SK-N-SH treated with all-trans-retinoic acid at 6 μM for 48 hours (cell line): ENCODE results near the gene RPL28.

Experiments
- ATAC-seq: fragments of 200-7000 bp; cut with Tn5 transposase; 3 replicates; pipeline ENCODE4 v1.9.1; 2020; ENCODE audit warnings: mild to moderate bottlenecking, moderate library complexity
- ARNTL ChIP-seq: fragments of 450-650 bp; formaldehyde crosslinking; IDR thresholded peaks from 2 replicates; pipeline ENCODE4 v1.5.0; 2020; ENCODE audit warnings: low read depth, mild to moderate bottlenecking, moderate library complexity, borderline replicate concordance
- BACH2 ChIP-seq: fragments of 250-450 bp; sonication (Bioruptor Pico); IDR thresholded peaks from 2 replicates; pipeline ENCODE4 v1.9.0; 2021; ENCODE audit warnings: mild to moderate bottlenecking, borderline replicate concordance
- CREB5 ChIP-seq: fragments of 250-450 bp; sonication (Bioruptor Pico); IDR thresholded peaks from 2 replicates; pipeline ENCODE4 v1.5.1; 2020; ENCODE audit warnings: low read depth, mild to moderate bottlenecking, moderate library complexity
- CSDC2 ChIP-seq: fragments of 250-450 bp; sonication (Bioruptor Pico); IDR thresholded peaks from 2 replicates; pipeline ENCODE4 v1.5.0; 2020; ENCODE audit warnings: mild to moderate bottlenecking, moderate library complexity
- CSRNP3 ChIP-seq: fragments of 250-450 bp; sonication (Bioruptor Pico); IDR thresholded peaks from 2 replicates; pipeline ENCODE4 v1.5.1; 2021; ENCODE audit warnings: mild to moderate bottlenecking, moderate library complexity
- ESRRG ChIP-seq: fragments of 250-450 bp; sonication (Bioruptor Pico); IDR thresholded peaks from 2 replicates; pipeline ENCODE4 v1.6.1; 2021; ENCODE audit warnings: mild to moderate bottlenecking
- GLIS3 ChIP-seq: fragments of 250-450 bp; sonication (Bioruptor Pico); IDR thresholded peaks from 2 replicates; pipeline ENCODE4 v1.5.0; 2020; ENCODE audit warnings: mild to moderate bottlenecking, moderate library complexity
- ISL1 ChIP-seq: fragments of 250-450 bp; sonication (Bioruptor Pico); IDR thresholded peaks from 2 replicates; pipeline ENCODE4 v2.1.2; 2022; ENCODE audit warnings: mild to moderate bottlenecking, moderate library complexity
- OSR1 ChIP-seq: fragments of 250-450 bp; sonication (Bioruptor Pico); IDR thresholded peaks from 2 replicates; pipeline ENCODE4 v1.8.0; 2022; ENCODE audit warnings: moderate library complexity, mild to moderate bottlenecking, inconsistent platforms
- PATZ1 ChIP-seq: fragments of 250-450 bp; sonication (Bioruptor Pico); IDR thresholded peaks from 2 replicates; pipeline ENCODE4 v1.8.0; 2020; ENCODE audit warnings: mild to moderate bottlenecking, moderate library complexity, borderline replicate concordance
- POU6F1 ChIP-seq: fragments of 250-450 bp; sonication (Bioruptor Pico); IDR thresholded peaks from 2 replicates; pipeline ENCODE4 v1.8.0; 2021; ENCODE audit warnings: low read depth, mild to moderate bottlenecking, moderate library complexity, borderline replicate concordance
- PPARA ChIP-seq: fragments of 250-450 bp; sonication (Bioruptor Pico); IDR thresholded peaks from 2 replicates; pipeline ENCODE4 v1.5.0; 2020; ENCODE audit warnings: mild to moderate bottlenecking, borderline replicate concordance
- RARB ChIP-seq: fragments of 250-450 bp; sonication (Bioruptor Pico); IDR thresholded peaks from 2 replicates; pipeline ENCODE4 v1.8.0; 2021; ENCODE audit warnings: mild to moderate bottlenecking, moderate library complexity
- SNAI2 ChIP-seq: fragments of 250-450 bp; sonication (Bioruptor Pico); IDR thresholded peaks from 2 replicates; pipeline ENCODE4 v1.5.0; 2020; ENCODE audit warnings: mild to moderate bottlenecking, moderate library complexity
- TCF4 ChIP-seq: fragments of 250-450 bp; sonication (Bioruptor Pico); IDR thresholded peaks from 2 replicates; pipeline ENCODE4 v1.8.0; 2021; ENCODE audit warnings: mild to moderate bottlenecking, moderate library complexity, borderline replicate concordance
- TOX ChIP-seq: fragments of 250-450 bp; sonication (Bioruptor Pico); IDR thresholded peaks from 2 replicates; pipeline ENCODE4 v1.8.0; 2021; ENCODE audit warnings: mild to moderate bottlenecking, moderate library complexity, borderline replicate concordance
- TSHZ2 ChIP-seq: fragments of 250-450 bp; sonication (Bioruptor Pico); IDR thresholded peaks from 2 replicates; pipeline ENCODE4 v1.5.0; 2020; ENCODE audit warnings: mild to moderate bottlenecking, moderate library complexity
- ZC3H10 ChIP-seq: fragments of 250-450 bp; sonication (Bioruptor Pico); IDR thresholded peaks from 2 replicates; pipeline ENCODE4 v1.5.1; 2021; ENCODE audit warnings: mild to moderate bottlenecking, moderate library complexity
- ZFP3 ChIP-seq: fragments of 250-450 bp; sonication (Bioruptor Pico); IDR thresholded peaks from 2 replicates; pipeline ENCODE4 v1.5.0; 2020; ENCODE audit warnings: mild to moderate bottlenecking, moderate library complexity
- ZFP30 ChIP-seq: fragments of 450-650 bp; formaldehyde crosslinking; IDR thresholded peaks from 2 replicates; pipeline ENCODE4 v1.5.0; 2022; ENCODE audit warnings: mild to moderate bottlenecking, moderate library complexity
- ZNF565 ChIP-seq: fragments of 450-650 bp; formaldehyde crosslinking; conservative IDR thresholded peaks from 2 replicates; pipeline ENCODE4 v1.5.0; 2020; ENCODE audit warnings: low read depth, mild to moderate bottlenecking, moderate library complexity
- ZNF70 ChIP-seq: fragments of 450-650 bp; formaldehyde crosslinking; IDR thresholded peaks from 2 replicates; pipeline ENCODE4 v1.5.0; 2020; ENCODE audit warnings: mild to moderate bottlenecking, moderate library complexity

Gene RPL28

GRCh38 chr19:55362174-55362989 is 23.4 kb upstream of the RPL28 start:
- no peak for ATAC-seq
- TF ChIP-seq CSDC2 (CRISPR knock-in tag): no peak
- no peak for TF ChIP-seq SNAI2 (CRISPR knock-in tag)
- no peak for TF ChIP-seq CREB5 (CRISPR knock-in tag)
- TF ChIP-seq ZNF565 (CRISPR knock-in tag): no peak
- TF ChIP-seq TOX (CRISPR knock-in tag): no peak
- no peak for TF ChIP-seq BACH2 (CRISPR knock-in tag)
- no peak for TF ChIP-seq ZFP3 (CRISPR knock-in tag)
- no peak for TF ChIP-seq OSR1 (CRISPR knock-in tag)
- TF ChIP-seq ZFP30: no peak
- TF ChIP-seq PPARA (CRISPR knock-in tag): no peak
- no peak for TF ChIP-seq ESRRG (CRISPR knock-in tag)
- no peak for TF ChIP-seq TCF4 (CRISPR knock-in tag)
- TF ChIP-seq TSHZ2 (CRISPR knock-in tag): no peak
- TF ChIP-seq, all 23 proteins: peak for 0

GRCh38 chr19:55362990-55363716 is 22.6 kb upstream of the RPL28 start, which contains the start of gene GARIN5B:
Gene GARIN5B, minus strand, starts transcription at chr19:55363260. Its CDS starts 194 bp downstream, at chr19:55363066.
- TF ChIP-seq ESRRG (CRISPR knock-in tag): no peak
- no peak for TF ChIP-seq ISL1 (CRISPR knock-in tag)
- TF ChIP-seq CSRNP3: no peak
- no peak for TF ChIP-seq SNAI2 (CRISPR knock-in tag)
- TF ChIP-seq TOX (CRISPR knock-in tag): no peak
- TF ChIP-seq RARB (CRISPR knock-in tag): no peak
- TF ChIP-seq ZC3H10 (CRISPR knock-in tag): no peak
- no peak for TF ChIP-seq ARNTL (CRISPR knock-in tag)
- no peak for TF ChIP-seq TCF4 (CRISPR knock-in tag)
- TF ChIP-seq ZNF70: no peak
- no peak for TF ChIP-seq ZFP30
- no peak for TF ChIP-seq GLIS3 (CRISPR knock-in tag)
- no peak for TF ChIP-seq OSR1 (CRISPR knock-in tag)
- no peak for TF ChIP-seq POU6F1
- TF ChIP-seq, all 23 proteins: peak for 0
- no peak; the same call in 2 of the 3 replicates for ATAC-seq

GRCh38 chr19:55365245-55365644 is 20.5 kb upstream of the RPL28 start:
- no peak for ATAC-seq
- TF ChIP-seq SNAI2 (CRISPR knock-in tag) (no peak), ZNF565 (CRISPR knock-in tag) (no peak), PATZ1 (CRISPR knock-in tag) (no peak), CSRNP3 (no peak), TCF4 (CRISPR knock-in tag) (no peak), BACH2 (CRISPR knock-in tag) (no peak), ESRRG (CRISPR knock-in tag) (no peak), PPARA (CRISPR knock-in tag) (no peak), POU6F1 (no peak), ARNTL (CRISPR knock-in tag) (no peak), RARB (CRISPR knock-in tag) (no peak), TOX (CRISPR knock-in tag) (no peak), CSDC2 (CRISPR knock-in tag) (no peak), ZNF70 (no peak)
